Camera-type eye (tissue), 1 donor: ENCODE results near the gene PLXNB1. TPM values are rescaled to one million over a fixed set of nuclear protein-coding genes. Genes with fewer than 3 reads are reported as not detected.

Experiments
- total RNA-seq: library from RNA; depleted of rRNA; stranded (reverse); fragments of >200 nt; gene quantifications from one replicate; pipeline ENCODE4 v1.2.3, GENCODE V29; 2014

The PLXNB1 gene, protein sequence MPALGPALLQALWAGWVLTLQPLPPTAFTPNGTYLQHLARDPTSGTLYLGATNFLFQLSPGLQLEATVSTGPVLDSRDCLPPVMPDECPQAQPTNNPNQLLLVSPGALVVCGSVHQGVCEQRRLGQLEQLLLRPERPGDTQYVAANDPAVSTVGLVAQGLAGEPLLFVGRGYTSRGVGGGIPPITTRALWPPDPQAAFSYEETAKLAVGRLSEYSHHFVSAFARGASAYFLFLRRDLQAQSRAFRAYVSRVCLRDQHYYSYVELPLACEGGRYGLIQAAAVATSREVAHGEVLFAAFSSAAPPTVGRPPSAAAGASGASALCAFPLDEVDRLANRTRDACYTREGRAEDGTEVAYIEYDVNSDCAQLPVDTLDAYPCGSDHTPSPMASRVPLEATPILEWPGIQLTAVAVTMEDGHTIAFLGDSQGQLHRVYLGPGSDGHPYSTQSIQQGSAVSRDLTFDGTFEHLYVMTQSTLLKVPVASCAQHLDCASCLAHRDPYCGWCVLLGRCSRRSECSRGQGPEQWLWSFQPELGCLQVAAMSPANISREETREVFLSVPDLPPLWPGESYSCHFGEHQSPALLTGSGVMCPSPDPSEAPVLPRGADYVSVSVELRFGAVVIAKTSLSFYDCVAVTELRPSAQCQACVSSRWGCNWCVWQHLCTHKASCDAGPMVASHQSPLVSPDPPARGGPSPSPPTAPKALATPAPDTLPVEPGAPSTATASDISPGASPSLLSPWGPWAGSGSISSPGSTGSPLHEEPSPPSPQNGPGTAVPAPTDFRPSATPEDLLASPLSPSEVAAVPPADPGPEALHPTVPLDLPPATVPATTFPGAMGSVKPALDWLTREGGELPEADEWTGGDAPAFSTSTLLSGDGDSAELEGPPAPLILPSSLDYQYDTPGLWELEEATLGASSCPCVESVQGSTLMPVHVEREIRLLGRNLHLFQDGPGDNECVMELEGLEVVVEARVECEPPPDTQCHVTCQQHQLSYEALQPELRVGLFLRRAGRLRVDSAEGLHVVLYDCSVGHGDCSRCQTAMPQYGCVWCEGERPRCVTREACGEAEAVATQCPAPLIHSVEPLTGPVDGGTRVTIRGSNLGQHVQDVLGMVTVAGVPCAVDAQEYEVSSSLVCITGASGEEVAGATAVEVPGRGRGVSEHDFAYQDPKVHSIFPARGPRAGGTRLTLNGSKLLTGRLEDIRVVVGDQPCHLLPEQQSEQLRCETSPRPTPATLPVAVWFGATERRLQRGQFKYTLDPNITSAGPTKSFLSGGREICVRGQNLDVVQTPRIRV (N-terminal part only)
- 92.6 TPM for total RNA-seq

DNA sequence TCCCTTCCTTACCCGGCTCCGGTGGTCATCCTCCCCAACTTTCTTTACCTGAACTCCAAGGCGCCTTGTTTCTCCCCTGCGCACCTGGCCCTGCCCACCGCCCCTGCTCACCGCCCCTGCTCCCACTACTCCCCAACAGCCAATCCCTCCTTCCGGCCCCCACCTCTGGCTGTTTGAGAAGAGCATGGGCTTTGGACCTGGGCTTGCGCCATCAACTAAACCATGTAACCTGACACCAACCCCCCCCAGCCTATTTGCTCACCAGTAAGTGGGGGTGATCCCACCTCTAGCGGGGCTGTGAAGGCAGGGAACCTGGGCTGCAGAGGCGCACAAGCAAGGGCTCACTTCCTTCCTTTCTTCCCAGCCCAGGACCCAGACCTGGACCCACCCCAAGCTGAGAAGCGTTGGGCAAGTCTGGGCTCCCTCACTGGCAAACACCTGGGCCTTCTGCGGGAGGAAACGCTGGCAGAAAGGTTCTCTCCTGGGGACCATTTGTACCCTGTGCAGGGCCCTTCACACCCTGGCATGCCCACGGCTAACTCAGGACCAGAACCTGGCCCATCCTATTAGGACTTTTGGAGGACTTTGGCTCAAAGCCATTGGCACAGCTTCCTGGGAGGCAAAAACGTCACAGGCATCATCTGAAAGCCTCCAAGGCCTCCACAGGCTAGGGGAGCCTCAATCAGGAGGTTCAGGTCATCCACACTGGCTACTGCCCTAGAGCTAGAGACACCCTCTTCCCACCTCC is at the start of gene PLXNB1:
PLXNB1 (minus strand) TSS at position 127 of the 748 bp plus-strand sequence. CDS start 5,475 bp downstream, outside the sequence.

DNA sequence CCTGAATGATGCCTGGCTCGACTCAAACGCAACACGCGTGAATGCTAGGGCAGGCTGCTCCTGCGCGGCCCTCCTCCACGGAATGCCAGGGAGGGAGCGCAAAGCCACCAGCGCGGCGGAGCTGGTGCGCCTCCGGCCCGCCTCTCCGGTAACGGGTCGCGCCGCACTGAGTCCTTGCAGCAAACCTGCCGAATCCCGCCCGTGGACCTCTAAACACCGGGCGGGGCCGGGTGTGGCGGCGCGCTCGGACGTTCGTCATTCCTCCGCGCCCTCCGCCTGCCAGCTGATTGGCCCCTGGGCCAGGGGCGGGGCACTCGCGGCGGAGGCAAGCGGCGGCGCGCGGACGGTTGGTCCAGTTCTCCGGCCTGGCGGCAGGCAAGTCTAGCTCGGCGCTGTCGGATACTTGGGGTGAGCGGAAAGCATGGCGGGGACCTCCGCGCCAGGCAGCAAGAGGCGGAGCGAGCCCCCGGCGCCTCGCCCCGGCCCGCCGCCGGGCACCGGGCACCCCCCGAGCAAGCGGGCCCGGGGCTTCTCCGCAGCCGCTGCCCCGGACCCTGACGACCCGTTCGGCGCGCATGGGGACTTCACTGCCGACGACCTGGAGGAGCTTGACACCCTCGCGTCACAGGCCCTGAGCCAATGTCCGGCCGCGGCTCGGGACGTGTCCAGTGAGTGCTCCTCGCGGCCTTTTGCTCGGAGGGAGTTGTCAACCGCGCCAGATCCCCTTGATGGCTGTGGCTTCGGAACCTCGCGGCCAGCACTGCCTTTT is 16.7 kb upstream of the PLXNB1 start, which contains the start of gene ATRIP:
ATRIP (plus strand) TSS at position 313 of the 769 bp plus-strand sequence; CDS start at position 422, 109 bp downstream.

DNA sequence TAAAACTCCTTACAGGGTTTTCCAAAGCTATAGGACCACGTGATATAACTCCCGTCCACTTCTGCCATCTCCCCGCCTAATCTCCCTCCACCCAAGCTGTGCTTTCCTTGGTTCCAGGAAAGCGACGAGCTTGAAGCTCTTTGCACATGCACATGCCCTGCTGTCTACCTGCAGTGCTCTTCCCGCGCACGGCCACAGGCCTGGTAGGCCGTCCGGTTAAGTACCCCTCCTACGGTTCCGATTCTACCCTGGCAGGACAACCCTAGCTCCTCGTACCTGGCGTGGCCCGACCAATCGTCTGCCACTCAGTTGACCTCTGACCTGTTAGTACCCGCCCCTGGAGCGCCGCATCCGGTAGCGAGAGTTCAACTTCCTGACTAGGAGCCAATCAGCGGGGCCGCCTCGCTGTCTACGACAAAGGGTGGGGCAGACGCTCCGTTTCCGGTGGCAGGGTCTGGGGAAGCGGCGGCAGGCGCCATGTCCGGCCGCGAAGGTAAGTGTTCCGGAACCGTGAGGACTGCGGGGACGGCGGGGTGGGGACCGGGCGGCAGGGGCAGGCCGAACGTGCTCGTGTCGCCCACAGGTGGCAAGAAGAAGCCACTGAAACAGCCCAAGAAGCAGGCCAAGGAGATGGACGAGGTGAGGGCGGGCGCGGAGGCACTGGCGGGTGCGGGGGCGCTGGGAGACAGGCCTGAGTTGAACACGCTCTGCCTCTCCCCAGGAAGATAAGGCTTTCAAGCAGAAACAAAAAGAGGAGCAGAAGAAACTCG is 10.1 kb upstream of the PLXNB1 start, which contains the start of the genes CCDC51 and TMA7:
CCDC51 (minus strand) TSS at position 300 of the 770 bp plus-strand sequence. CDS start 4,991 bp downstream, outside the sequence.
TMA7 (plus strand) TSS at position 438 of the 770 bp plus-strand sequence; CDS start at position 478, 40 bp downstream.

DNA sequence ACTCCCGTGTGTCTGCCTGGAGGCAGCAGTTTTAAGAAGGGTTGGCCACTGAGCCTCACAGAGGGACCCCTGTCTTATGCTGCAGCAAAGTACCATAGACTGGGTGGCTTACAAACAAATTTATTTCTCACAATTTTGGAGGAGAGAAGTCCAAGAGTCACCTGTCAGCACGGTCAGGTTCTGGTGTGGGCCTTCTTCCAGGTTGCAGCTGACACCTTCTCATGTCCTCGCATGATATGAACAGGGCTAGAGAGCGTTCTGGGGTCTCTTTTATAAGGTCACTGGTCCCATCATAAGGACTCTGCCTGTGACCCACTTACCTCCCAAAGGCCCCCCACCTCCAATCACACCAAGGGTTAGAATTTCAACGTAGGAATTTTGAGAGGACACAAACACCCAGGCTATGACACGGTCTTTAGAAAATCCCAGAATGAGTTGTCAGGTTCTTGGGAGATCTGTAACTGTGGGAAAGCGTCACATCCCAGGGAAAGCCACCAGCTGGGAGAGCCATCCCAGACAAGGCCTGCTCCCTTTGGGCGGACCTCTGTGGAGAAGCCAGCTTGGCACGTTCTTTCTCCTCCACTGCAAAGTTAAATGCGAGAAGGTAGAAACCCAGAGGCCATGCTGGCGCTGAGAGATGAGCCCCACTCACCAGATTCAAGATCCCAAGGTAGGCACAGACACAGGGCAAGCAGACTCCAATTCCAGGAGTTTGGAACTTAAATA is 58.1 kb downstream of the PLXNB1 start, which contains the start of gene FBXW12:
FBXW12 (plus strand) TSS at position 569 of the 726 bp plus-strand sequence. CDS start 549 bp downstream, outside the sequence.

Other genes starting within 250 kb of the PLXNB1 start
- 4.6 TPM for gene CDC25A, start 241.7 kb downstream of the PLXNB1 start, total RNA-seq
- not detected for gene CAMP, start 206.6 kb downstream of the PLXNB1 start, total RNA-seq
- gene ZNF589, start 189.0 kb downstream of the PLXNB1 start, total RNA-seq: 26.1 TPM
- gene NME6, start 128.7 kb downstream of the PLXNB1 start, total RNA-seq: 35.7 TPM
- gene SPINK8, start 96.4 kb downstream of the PLXNB1 start, total RNA-seq: not detected
- gene FBXW12, start 57.9 kb downstream of the PLXNB1 start, total RNA-seq: not detected
- gene CCDC51, start 10.0 kb upstream of the PLXNB1 start, total RNA-seq: 10.4 TPM
- 194 TPM for gene TMA7, start 10.2 kb upstream of the PLXNB1 start, total RNA-seq
- 8.9 TPM for gene ATRIP, start 16.7 kb upstream of the PLXNB1 start, total RNA-seq
- gene SHISA5, start 74.1 kb upstream of the PLXNB1 start, total RNA-seq: 56.9 TPM
- 9.6 TPM for gene PFKFB4, start 126.7 kb upstream of the PLXNB1 start, total RNA-seq
- 0.33 TPM for gene UCN2, start 133.7 kb upstream of the PLXNB1 start, total RNA-seq
- gene COL7A1, start 165.2 kb upstream of the PLXNB1 start, total RNA-seq: 21.8 TPM
- gene UQCRC1, start 179.6 kb upstream of the PLXNB1 start, total RNA-seq: 184 TPM
- gene TMEM89, start 191.7 kb upstream of the PLXNB1 start, total RNA-seq: not detected
- gene SLC26A6, start 205.4 kb upstream of the PLXNB1 start, total RNA-seq: 13.1 TPM
- 26.3 TPM for gene CELSR3, start 232.8 kb upstream of the PLXNB1 start, total RNA-seq